IMR-90 (cell line): ENCODE measurements around the gene PPIP5K2. TPM values are rescaled to one million over a fixed set of nuclear protein-coding genes. Genes with fewer than 3 reads are reported as not detected.

Source experiments
- ATAC-seq: fragments of 200-7000 bp; cut with Tn5 transposase; 2 replicates; pipeline ENCODE4 v1.9.1; 2020; ENCODE audit warnings: low read depth, mild to moderate bottlenecking, moderate library complexity
- BruUV-seq: library from RNA; stranded (reverse); fragments of 400-500 nt; replicated peaks from 2 replicates; lab custom pipeline; 2021; lab: Mats Ljungman, UMichigan
- CTCF ChIA-PET: fragments of 300-600 bp; formaldehyde crosslinking; extraction: SDS; loops from one replicate; lab custom pipeline; 2021; ENCODE audit warnings: antibody characterized with exemption; lab: Yijun Ruan, JAX
- POLR2A ChIA-PET: fragments of 300-600 bp; sonication (Branson Sonifier 250); formaldehyde crosslinking; loops from one replicate; lab custom pipeline; 2022; ENCODE audit warnings: antibody characterized with exemption; ENCODE audit not compliant: unreplicated experiment; lab: Charles Lee
- DNase-seq: peaks from one replicate; pipeline ENCODE4 v3.0.0; 2013
- H2AFZ ChIP-seq: replicated peaks from 2 replicates; pipeline ENCODE3; 2013; ENCODE audit warnings: low read length, mild to moderate bottlenecking; ENCODE audit not compliant: poor library complexity
- H2AK5ac ChIP-seq: 2 replicates; pipeline ENCODE4 v1.6.1; 2013; ENCODE audit warnings: low read depth, low read length, inconsistent platforms
- H2AK9ac ChIP-seq: replicated peaks from 2 replicates; pipeline ENCODE3; 2013; ENCODE audit warnings: mild to moderate bottlenecking, low read depth, low read length, moderate library complexity; ENCODE audit not compliant: poor library complexity
- H2BK120ac ChIP-seq: 2 replicates; pipeline ENCODE4 v1.6.1; 2013; ENCODE audit warnings: low read depth, low read length, inconsistent platforms
- H2BK15ac ChIP-seq: 3 replicates; pipeline ENCODE4 v1.6.1; 2013; ENCODE audit warnings: low read depth, low read length, inconsistent platforms
- H2BK20ac ChIP-seq: 2 replicates; pipeline ENCODE4 v1.6.1; 2013; ENCODE audit warnings: low read depth, mild to moderate bottlenecking, inconsistent platforms, low read length, moderate library complexity
- H2BK5ac ChIP-seq: 2 replicates; pipeline ENCODE4 v1.6.1; 2013; ENCODE audit warnings: mild to moderate bottlenecking, low read depth, low read length, inconsistent platforms; ENCODE audit not compliant: poor library complexity, severe bottlenecking
- H3K14ac ChIP-seq: replicated peaks from 2 replicates; pipeline ENCODE4 v1.6.1; 2013; ENCODE audit warnings: low read depth, low read length, inconsistent platforms
- H3K18ac ChIP-seq: 2 replicates; pipeline ENCODE4 v1.6.1; 2013; ENCODE audit warnings: low read depth, low read length, control low read depth
- H3K23ac ChIP-seq: 2 replicates; pipeline ENCODE4 v1.6.1; 2013; ENCODE audit warnings: low read depth, low read length, inconsistent platforms
- H3K27ac ChIP-seq: 2 replicates; pipeline ENCODE4 v1.5.1; 2013; ENCODE audit warnings: mild to moderate bottlenecking, control low read depth, low read length; ENCODE audit not compliant: insufficient read depth
- H3K27me3 ChIP-seq: 2 replicates; pipeline ENCODE4 v1.6.1; 2013; ENCODE audit warnings: low read length; ENCODE audit not compliant: control insufficient read depth, insufficient read depth
- H3K36me3 ChIP-seq: 2 replicates; pipeline ENCODE4 v1.6.1; 2013; ENCODE audit warnings: low read length, mixed read lengths; ENCODE audit not compliant: control insufficient read depth, insufficient read depth
- H3K4ac ChIP-seq: 2 replicates; pipeline ENCODE4 v1.6.1; 2013; ENCODE audit warnings: low read depth, low read length, inconsistent platforms
- H3K4me1 ChIP-seq: 2 replicates; pipeline ENCODE4 v1.6.1; 2013; ENCODE audit warnings: low read length, mixed read lengths; ENCODE audit not compliant: control insufficient read depth, insufficient read depth
- H3K4me2 ChIP-seq: 2 replicates; pipeline ENCODE4 v1.6.1; 2013; ENCODE audit warnings: low read depth, mild to moderate bottlenecking, control low read depth, low read length, moderate library complexity
- H3K4me3 ChIP-seq: 2 replicates; pipeline ENCODE4 v1.5.1; 2013; ENCODE audit warnings: low read depth, mild to moderate bottlenecking, control low read depth, low read length, moderate library complexity; ENCODE audit not compliant: insufficient read depth
- H3K56ac ChIP-seq: 2 replicates; pipeline ENCODE4 v1.6.1; 2013; ENCODE audit warnings: low read length, inconsistent platforms; ENCODE audit not compliant: insufficient read depth; ENCODE audit errors: extremely low read depth
- H3K79me1 ChIP-seq, 2 experiments: 2 replicates each; pipeline ENCODE4 v1.6.1; 2013; ENCODE audit warnings: low read length in 2 of 2, inconsistent platforms in 1 of 2, low read depth in 1 of 2
- H3K9ac ChIP-seq: 2 replicates; pipeline ENCODE4 v1.6.1; 2013; ENCODE audit warnings: low read depth, low read length, control low read depth
- H3K9me1 ChIP-seq: 2 replicates; pipeline ENCODE4 v1.6.1; 2013; ENCODE audit warnings: low read length, inconsistent platforms; ENCODE audit not compliant: insufficient read depth
- H3K9me3 ChIP-seq: 2 replicates; pipeline ENCODE4 v1.6.1; 2013; ENCODE audit warnings: low read length; ENCODE audit not compliant: control insufficient read depth, insufficient read depth
- H4K20me1 ChIP-seq: 2 replicates; pipeline ENCODE4 v1.6.1; 2013; ENCODE audit warnings: low read length, inconsistent platforms; ENCODE audit not compliant: insufficient read depth
- H4K5ac ChIP-seq: 2 replicates; pipeline ENCODE4 v1.6.1; 2013; ENCODE audit warnings: mild to moderate bottlenecking, low read depth, low read length, control low read depth
- H4K8ac ChIP-seq, 2 experiments: 2 replicates each; pipeline ENCODE4 v1.6.1; 2013; ENCODE audit warnings: low read depth in 2 of 2, low read length in 2 of 2, control low read depth in 1 of 2, inconsistent platforms in 1 of 2
- H4K91ac ChIP-seq: 2 replicates; pipeline ENCODE4 v1.6.1; 2013; ENCODE audit warnings: low read depth, low read length, inconsistent platforms; ENCODE audit not compliant: insufficient read depth
- MXI1 ChIP-seq: IDR thresholded peaks from 2 replicates; pipeline ENCODE4 v1.6.1; 2012; ENCODE audit warnings: low read depth, mild to moderate bottlenecking, low read length, moderate library complexity, borderline replicate concordance
- NFE2L2 ChIP-seq: fragments of 150-350 bp; IDR thresholded peaks from 2 replicates; pipeline ENCODE4 v1.6.1; 2016; ENCODE audit warnings: low read depth, mild to moderate bottlenecking, low read length
- WGBS, 2 experiments: methylation state at CpG; one replicate each; pipeline versions ENCODE4 v1.1.5 to v1.1.7; 2013; ENCODE audit warnings: missing lambda C conversion rate in 2 of 2; ENCODE audit not compliant: insufficient read length in 1 of 2; ENCODE audit errors: extremely low coverage in 2 of 2; 5-methylcytosine and 5-hydroxymethylcytosine counted together
- dilution Hi-C: fragments of 300-500 bp; cut with HindIII; formaldehyde crosslinking; loops from one replicate; pipeline ENCODE4 v1.14.3; 2018; ENCODE audit warnings: low sequenced_read_pairs; ENCODE audit not compliant: unreplicated experiment
- in situ Hi-C: fragments of 300-500 bp; cut with MboI; formaldehyde crosslinking; loops from 3 replicates; pipeline ENCODE4 v1.14.3; 2019; ENCODE audit warnings: low sequenced_read_pairs, inconsistent platforms, mixed read lengths
- intact Hi-C: fragments of 100-400 bp; cut with micrococcal nuclease; formaldehyde crosslinking; loops from 2 replicates; pipeline ENCODE4 v1.10.0; 2022
- polyA plus RNA-seq, 3 experiments: library from polyadenylated mRNA; depleted of rRNA; stranded (reverse); fragments of >200 nt; gene quantifications; 2 replicates each; pipeline ENCODE4 v1.2.3, GENCODE V29; 2012; ENCODE audit warnings: low replicate concordance in 1 of 3
- total RNA-seq: library from RNA; depleted of rRNA; stranded (reverse); fragments of >200 nt; gene quantifications from 2 replicates; pipeline ENCODE4 v1.2.3, GENCODE V29; 2012

PPIP5K2 gene
- total and polyA plus RNA-seq, 2 of the 4 experiments (the other 2 are of a cell fraction): 32.4 to 67.6 TPM

DNA sequence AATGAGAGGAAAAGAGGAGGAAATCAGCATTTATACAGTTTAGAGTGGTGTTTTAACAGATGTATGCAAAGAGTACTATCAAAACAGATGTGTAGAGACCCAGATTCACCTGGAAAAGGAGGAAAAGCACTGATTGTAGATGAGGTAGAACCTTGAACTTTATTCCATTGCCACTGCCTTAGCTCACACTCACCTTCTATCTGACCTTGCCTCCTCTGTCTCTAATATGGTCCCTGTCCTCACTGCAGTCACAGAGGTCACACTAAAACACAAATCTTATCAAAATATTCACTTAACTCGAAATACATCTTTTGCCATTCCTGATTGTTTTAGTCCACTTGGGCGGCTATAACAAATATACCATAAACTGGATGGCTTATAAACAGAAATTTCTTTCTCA lies 7.2 kb upstream of the PPIP5K2 start:
- H2AK9ac ChIP-seq: no peak overlapping the region
- no peak overlapping the region for H3K18ac ChIP-seq
- no TSS peak for BruUV-seq
- TF ChIP-seq NFE2L2 (no peak), MXI1 (no peak)
- H3K9ac ChIP-seq: no peak overlapping the region
- POLR2A ChIA-PET: no interaction called here
- no peak overlapping the region for H3K27ac ChIP-seq
- H3K9me3 ChIP-seq: no peaks in the 10 kb centered on the region
- H4K5ac ChIP-seq: no peak overlapping the region
- no peak overlapping the region for H3K4ac ChIP-seq
- no peak overlapping the region for H4K91ac ChIP-seq
- ATAC-seq (no peak), DNase-seq (no peak)
- in situ Hi-C loops: no loop called here
- H3K14ac ChIP-seq: no peak overlapping the region
- H3K36me3 ChIP-seq: no peaks in the 10 kb centered on the region
- H4K8ac ChIP-seq: no peak overlapping the region
- dilution Hi-C loops: no loop called here
- no CpG with 5 or more reads among the region's 2 CpGs for WGBS, 2 experiments
- CTCF ChIA-PET: no interaction called here
- H2AFZ ChIP-seq: no peak overlapping the region
- no peak overlapping the region for H3K56ac ChIP-seq
- H4K20me1 ChIP-seq: no peaks in the 10 kb centered on the region
- H2AK5ac ChIP-seq: no peak overlapping the region
- no peak overlapping the region for H3K23ac ChIP-seq
- H3K4me1 ChIP-seq: no peaks in the 10 kb centered on the region
- H2BK20ac ChIP-seq: no peak overlapping the region
- no peak overlapping the region for H2BK15ac ChIP-seq
- H2BK5ac ChIP-seq: no peak overlapping the region
- no peak overlapping the region for H2BK120ac ChIP-seq
- intact Hi-C loops: no loop called here
- H3K9me1 ChIP-seq: no peaks in the 10 kb centered on the region
- no peak overlapping the region for H3K4me3 ChIP-seq
- peaks cover 16 to 20% of the 10 kb centered on the region in 2 experiments for H3K79me1 ChIP-seq
- no peak overlapping the region for H3K4me2 ChIP-seq
- H3K27me3 ChIP-seq: no peaks in the 10 kb centered on the region
